ENCODE results near the gene PITX2.
"Not testable (repeated sequence)": the region's sequence is repeated elsewhere in the genome, so short reads cannot be mapped to it uniquely, and the experiment has no call there.

PITX2 gene

GRCh38 chr4:110587666-110588285 lies 35.1 kb downstream of the PITX2 start:
- Mint-ChIP-seq H3K27me3 (ENCODE audit: low read depth) (no peaks in the 10 kb centered on the region), H3K4me3 (no peak overlapping the region), H3K9me3 (no peaks in the 10 kb centered on the region), H3K36me3 (ENCODE audit: low read depth) (no peaks in the 10 kb centered on the region), H3K4me1 (no peaks in the 10 kb centered on the region), H3K27ac (no peak overlapping the region)
- TF ChIP-seq CTCF (IDR thresholded peaks at IDR 0.05; ENCODE audit: unreplicated experiment in 3 of 3), result no peak

GRCh38 chr4:110586131-110586850 lies 36.6 kb downstream of the PITX2 start:
- peak overlapping the region in 1 of 3 experiments; percentile 10 for H3K4me3 Mint-ChIP-seq
- no peaks in the 10 kb centered on the region for H3K27me3 Mint-ChIP-seq (ENCODE audit: low read depth)
- H3K4me1 Mint-ChIP-seq, result no peaks in the 10 kb centered on the region
- peaks cover 4% of the 10 kb centered on the region for H3K36me3 Mint-ChIP-seq (ENCODE audit: low read depth)
- H3K9me3 Mint-ChIP-seq, result peaks cover 5% of the 10 kb centered on the region
- TF ChIP-seq CTCF (IDR thresholded peaks at IDR 0.05; ENCODE audit: unreplicated experiment in 3 of 3), result peak; percentile 53 to 62 (median 55)
- H3K27ac Mint-ChIP-seq, result no peak overlapping the region

GRCh38 chr4:110576696-110577095 lies 46.2 kb downstream of the PITX2 start:
- not testable (repeated sequence) for H3K27ac Mint-ChIP-seq; H3K4me1 Mint-ChIP-seq; H3K27me3 Mint-ChIP-seq (ENCODE audit: low read depth); H3K4me3 Mint-ChIP-seq
- peaks cover 22% of the 10 kb centered on the region for H3K9me3 Mint-ChIP-seq
- peaks cover 30% of the 10 kb centered on the region for H3K36me3 Mint-ChIP-seq (ENCODE audit: low read depth)

Data from nephron (organoid).